ENCODE measurements around the gene AGFG2. TPM values are rescaled to one million over a fixed set of nuclear protein-coding genes. Genes with fewer than 3 reads are reported as not detected.
"Not testable (repeated sequence)": the region's sequence is repeated elsewhere in the genome, so short reads cannot be mapped to it uniquely, and the experiment has no call there.

AGFG2 gene
- total and polyA plus RNA-seq, 2 donors: 9.9 to 36.6 TPM

DNA sequence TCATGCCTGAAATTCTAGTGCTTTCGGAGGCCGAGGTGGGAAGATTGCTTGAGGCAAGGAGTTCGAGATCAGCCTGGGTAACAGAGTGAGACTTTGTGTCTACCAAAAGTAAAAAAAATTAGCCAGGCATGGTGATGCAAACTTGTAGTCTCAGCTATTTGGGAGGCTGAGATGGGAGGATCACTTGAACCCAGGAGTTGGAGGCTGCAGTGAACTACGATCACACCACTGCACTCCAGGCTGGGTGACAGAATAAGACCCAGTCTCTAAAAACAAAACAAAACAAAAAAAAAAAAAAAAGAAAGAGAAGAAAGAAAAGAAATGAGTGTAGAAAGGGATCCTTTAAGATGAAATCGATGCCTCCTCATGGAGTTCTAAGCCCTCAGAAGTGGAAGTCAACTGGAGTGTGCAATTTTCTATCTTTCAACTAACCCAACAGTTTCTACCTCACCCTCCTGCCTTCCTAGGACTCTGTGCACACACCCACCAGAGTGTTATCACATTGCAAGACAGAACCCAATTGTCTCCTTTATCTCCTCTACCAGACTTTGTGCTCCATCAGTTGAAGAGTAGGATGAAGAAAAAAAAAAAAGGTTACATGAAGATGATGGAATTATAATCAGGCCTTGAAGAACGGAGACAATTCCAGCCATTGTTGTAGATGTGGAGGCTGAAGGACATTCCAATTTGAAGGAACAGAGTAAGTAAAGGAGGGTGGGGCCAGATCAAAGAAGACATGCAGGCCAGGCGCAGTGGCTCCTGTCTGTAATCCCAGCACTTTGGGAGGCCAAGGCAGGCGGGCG, 28.4 kb upstream of the AGFG2 start:
- 89% methylated on average over 9 of the region's 9 CpGs for WGBS
- H3K27ac ChIP-seq (ENCODE audit: low read depth): no peak overlapping the region
- H3K4me1 ChIP-seq (ENCODE audit: insufficient read depth): no peaks in the 10 kb centered on the region
- DNase-seq (ENCODE audit: extremely low spot score): no peak
- H3K36me3 ChIP-seq (ENCODE audit: insufficient read depth): no peaks in the 10 kb centered on the region
- no peak overlapping the region for H3K4me3 ChIP-seq (ENCODE audit: low read depth, low read length)

DNA sequence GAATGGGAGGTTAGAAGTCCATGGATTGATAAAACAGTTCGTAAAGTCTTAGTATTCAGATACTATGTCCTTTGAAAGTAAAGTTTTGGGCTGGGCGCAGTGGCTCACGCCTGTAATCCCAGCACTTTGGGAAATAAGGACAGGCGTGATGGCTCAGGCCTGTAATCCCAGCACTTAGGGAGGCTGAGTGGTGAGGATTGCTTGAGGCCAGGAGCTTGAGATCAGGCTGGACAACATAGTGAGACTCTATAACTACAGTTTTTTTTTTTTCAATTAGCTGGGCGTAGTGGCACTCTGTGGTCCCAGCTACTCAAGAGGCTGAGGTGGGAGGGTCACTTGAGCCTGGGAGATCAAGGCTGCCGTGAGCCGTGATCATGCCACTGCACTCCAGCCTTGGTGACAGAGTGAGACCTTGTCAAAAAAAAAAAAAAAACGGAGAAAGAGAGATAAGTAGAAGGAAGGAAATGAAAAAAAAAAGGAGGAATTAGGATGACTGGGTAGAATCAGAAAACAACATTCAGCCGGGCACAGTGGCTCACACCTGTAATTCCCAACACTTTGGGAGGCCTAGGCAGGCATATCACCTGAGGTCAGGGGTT, 25.7 kb upstream of the AGFG2 start:
- DNase-seq (ENCODE audit: extremely low spot score): no peak
- Histone ChIP-seq H3K36me3 (ENCODE audit: insufficient read depth) (no peaks in the 10 kb centered on the region), H3K4me3 (ENCODE audit: low read depth, low read length) (no peak overlapping the region), H3K27ac (ENCODE audit: low read depth) (no peak overlapping the region), H3K4me1 (ENCODE audit: insufficient read depth) (no peaks in the 10 kb centered on the region)
- 87% methylated on average over 9 of the region's 9 CpGs for WGBS

DNA sequence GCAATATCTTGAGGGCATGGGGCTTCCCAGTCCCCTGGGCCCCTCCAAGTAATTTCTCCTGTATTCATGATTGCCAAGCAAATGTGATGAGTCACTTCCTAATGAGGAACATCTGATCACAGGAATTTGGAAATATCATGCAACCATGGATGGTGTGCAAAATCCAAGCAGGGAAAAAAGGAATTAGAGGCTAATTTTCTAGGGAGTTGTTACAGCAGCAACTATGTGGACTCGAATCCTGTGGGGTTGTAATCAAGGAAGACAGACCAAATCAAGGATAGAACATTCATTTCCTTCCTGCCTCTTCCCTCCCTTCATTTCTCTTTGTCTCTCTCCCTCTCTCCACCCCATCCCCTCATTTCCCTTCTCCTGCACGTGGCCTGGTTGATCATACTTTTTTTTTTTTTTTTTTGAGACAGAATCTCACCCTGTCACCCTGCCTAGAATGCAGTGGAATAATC, 23.9 kb upstream of the AGFG2 start:
- Histone ChIP-seq H3K36me3 (ENCODE audit: insufficient read depth) (no peaks in the 10 kb centered on the region), H3K4me3 (ENCODE audit: low read depth, low read length) (no peak overlapping the region), H3K4me1 (ENCODE audit: insufficient read depth) (no peaks in the 10 kb centered on the region), H3K27ac (ENCODE audit: low read depth) (no peak overlapping the region)
- WGBS: 26% methylated on average over 2 of the region's 2 CpGs
- DNase-seq (ENCODE audit: extremely low spot score): no peak

DNA sequence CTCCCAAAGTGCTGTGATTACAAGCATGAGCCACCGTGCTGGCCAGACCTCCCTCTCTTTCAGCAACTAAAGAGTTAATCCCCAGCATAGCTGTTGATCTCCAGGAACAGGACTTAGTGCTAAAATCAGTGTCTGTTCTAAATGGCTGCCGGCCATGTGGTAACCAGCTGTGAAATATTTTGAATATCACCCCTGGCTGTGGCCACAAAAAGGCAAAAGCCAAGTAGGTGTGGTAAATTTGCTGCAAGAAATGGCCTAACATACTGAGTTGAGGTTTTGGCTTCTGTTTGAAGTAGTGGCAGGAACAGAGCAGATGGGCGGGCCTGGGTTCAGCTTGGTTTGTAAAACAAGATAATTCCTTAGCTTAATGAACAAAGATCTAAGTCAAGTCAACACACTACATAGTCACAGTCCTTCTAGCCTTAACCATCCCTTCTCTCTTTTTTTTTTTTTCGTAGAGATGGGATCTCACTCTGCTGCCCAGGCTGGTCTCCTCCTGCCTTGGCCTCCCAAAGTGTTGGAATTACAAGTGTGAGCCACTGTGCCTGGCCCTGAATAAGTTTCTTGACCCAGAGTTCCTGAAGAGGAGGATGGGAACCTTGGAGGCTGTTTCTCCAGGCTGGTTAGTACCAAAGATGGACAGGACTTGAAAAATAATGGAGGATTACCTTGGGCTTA, 22.7 kb upstream of the AGFG2 start:
- no peaks in the 10 kb centered on the region for H3K36me3 ChIP-seq (ENCODE audit: insufficient read depth)
- no peaks in the 10 kb centered on the region for H3K4me1 ChIP-seq (ENCODE audit: insufficient read depth)
- no peak for DNase-seq (ENCODE audit: extremely low spot score)
- WGBS: 40% methylated on average over 4 of the region's 4 CpGs
- H3K27ac ChIP-seq (ENCODE audit: low read depth): no peak overlapping the region
- no peak overlapping the region for H3K4me3 ChIP-seq (ENCODE audit: low read depth, low read length)

DNA sequence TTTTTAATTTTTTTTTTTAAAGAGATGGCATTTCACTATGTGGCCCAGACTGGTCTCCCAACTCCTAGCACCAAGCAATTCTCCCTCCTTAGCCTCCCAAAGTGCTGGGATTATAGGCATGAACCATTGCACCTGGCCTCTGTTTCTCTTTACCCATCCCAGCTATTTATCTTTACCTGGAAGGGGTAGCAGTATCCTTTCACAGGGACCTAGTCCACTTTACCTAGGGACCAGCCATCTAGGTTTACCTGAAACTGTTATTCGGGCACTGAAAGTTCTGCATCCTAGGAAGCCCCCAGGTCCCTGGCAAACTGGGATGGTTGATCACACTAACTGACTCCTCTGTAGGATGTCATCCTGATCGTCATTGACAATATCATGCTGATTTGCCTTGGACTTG, 21.7 kb upstream of the AGFG2 start:
- DNase-seq (ENCODE audit: extremely low spot score): no peak
- WGBS: 76% methylated on average over 2 of the region's 2 CpGs
- Histone ChIP-seq H3K4me1 (ENCODE audit: insufficient read depth) (no peaks in the 10 kb centered on the region), H3K36me3 (ENCODE audit: insufficient read depth) (no peaks in the 10 kb centered on the region), H3K4me3 (ENCODE audit: low read depth, low read length) (no peak overlapping the region), H3K27ac (ENCODE audit: low read depth) (no peak overlapping the region)

DNA sequence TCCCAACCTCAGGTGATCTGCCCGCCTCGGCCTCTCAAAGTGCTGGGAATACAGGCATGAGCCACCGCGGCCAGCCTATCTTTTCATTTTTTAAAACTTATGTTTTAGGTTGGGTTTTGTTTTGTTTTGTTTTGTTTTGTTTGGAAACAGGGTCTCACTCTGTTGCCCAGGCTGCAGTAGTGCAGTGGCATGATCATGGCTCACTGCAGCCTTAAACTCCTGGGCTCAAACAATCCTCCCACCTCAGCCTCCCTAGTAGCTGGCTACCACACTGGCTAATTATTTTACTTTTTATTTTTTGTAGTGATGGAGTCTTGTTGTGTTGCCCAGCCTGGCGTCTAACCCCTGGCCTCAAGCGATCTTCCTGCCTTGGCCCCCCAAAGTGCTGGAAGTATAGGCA, 19.4 kb upstream of the AGFG2 start:
- no peak overlapping the region for H3K4me3 ChIP-seq (ENCODE audit: low read depth, low read length)
- no peaks in the 10 kb centered on the region for H3K4me1 ChIP-seq (ENCODE audit: insufficient read depth)
- H3K27ac ChIP-seq (ENCODE audit: low read depth): no peak overlapping the region
- DNase-seq (ENCODE audit: extremely low spot score): no peak
- no peaks in the 10 kb centered on the region for H3K36me3 ChIP-seq (ENCODE audit: insufficient read depth)
- WGBS: 87% methylated on average over 6 of the region's 6 CpGs

DNA sequence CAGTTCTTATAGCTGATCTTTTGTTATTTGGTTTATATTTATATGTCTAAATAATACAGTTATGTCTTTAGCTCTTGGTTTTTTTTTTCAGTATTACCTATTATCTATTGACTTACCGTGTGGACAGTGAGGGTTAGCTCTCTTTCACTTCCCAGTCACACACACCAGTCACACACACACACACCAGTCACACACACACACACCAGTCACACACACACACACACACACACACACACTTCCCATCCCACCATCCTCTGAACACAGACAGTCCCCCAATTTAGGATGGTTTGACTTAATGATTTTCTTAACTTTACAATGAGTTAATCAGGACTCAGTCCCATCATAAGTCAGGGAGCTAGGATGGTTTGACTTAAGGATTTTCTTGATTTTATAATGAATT, 18.9 kb upstream of the AGFG2 start:
- H3K4me1 ChIP-seq (ENCODE audit: insufficient read depth): no peaks in the 10 kb centered on the region
- no peaks in the 10 kb centered on the region for H3K36me3 ChIP-seq (ENCODE audit: insufficient read depth)
- DNase-seq (ENCODE audit: extremely low spot score): no peak
- H3K27ac ChIP-seq (ENCODE audit: low read depth): no peak overlapping the region
- WGBS: 19% methylated on average over 1 of the region's 1 CpG
- no peak overlapping the region for H3K4me3 ChIP-seq (ENCODE audit: low read depth, low read length)

DNA sequence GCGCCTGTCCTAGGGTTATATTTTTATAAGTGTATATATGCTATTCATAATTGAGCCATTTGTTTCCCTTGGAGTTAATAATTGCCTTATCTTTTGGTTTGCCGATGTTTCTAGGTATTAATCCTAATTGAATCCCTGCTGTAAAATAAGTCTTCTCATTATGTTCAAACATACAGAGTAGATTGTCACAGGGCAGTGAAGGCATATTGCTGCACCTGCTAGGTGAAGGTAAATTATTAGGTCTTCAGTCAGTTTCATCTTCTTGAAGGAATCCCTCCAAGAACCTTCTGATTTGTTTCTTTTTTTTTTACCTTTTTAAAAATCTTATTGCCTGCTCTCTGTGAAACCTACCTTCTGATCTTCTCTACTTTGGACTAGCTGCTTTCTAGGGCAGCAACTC, 17.9 kb upstream of the AGFG2 start:
- no peak overlapping the region for H3K4me3 ChIP-seq (ENCODE audit: low read depth, low read length)
- 90% methylated on average over 2 of the region's 2 CpGs for WGBS
- no peaks in the 10 kb centered on the region for H3K4me1 ChIP-seq (ENCODE audit: insufficient read depth)

DNA sequence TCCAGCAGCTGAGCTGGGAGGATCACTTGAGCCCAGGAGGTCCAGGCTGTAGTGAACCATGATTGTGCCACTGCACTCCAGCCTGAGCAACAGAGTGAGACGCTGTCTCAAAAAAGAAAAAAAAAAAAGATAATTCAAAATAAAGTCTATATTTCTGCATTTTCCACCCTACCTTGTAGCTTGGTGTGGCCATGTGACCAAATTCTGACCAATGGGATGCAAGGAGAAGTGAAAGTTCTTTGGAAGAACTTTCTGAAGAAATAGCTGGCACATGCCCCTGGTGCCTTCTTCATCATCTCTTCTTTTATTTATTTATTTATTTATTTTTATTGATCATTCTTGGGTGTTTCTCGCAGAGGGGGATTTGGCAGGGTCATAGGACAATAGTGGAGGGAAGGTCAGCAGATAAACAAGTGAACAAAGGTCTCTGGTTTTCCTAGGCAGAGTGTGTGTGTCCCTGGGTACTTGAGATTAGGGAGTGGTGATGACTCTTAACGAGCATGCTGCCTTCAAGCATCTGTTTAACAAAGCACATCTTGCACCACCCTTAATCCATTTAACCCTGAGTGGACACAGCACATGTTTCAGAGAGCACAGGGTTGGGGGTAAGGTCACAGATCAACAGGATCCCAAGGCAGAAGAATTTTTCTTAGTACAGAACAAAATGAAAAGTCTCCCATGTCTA, 17.0 kb upstream of the AGFG2 start:
- H3K36me3 ChIP-seq (ENCODE audit: insufficient read depth): not testable (repeated sequence)
- WGBS: 76% methylated on average over 2 of the region's 3 CpGs

More for the DNA sequence above, 17.9 kb upstream of the AGFG2 start:
- DNase-seq (ENCODE audit: extremely low spot score): no peak
- Histone ChIP-seq H3K36me3 (ENCODE audit: insufficient read depth) (no peaks in the 10 kb centered on the region), H3K27ac (ENCODE audit: low read depth) (no peak overlapping the region)

DNA sequence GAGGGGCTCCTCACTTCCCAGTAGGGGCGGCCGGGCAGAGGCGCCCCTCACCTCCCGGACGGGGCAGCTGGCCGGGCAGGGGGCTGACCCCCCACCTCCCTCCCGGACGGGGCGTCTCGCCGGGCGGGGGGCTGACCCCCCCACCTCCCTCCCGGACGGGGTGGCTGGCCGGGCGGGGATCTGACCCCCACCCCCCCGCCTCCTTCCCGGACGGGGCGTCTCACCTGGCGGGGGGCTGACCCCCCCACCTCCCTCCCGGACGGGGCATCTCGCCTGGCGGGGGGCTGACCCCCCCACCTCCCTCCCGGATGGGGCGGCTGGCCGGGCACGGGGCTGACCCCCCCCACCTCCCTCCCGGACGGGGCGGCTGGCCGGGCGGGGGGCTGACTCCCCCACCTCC, 15.8 kb upstream of the AGFG2 start:
- not testable (repeated sequence) for DNase-seq (ENCODE audit: extremely low spot score); H3K4me1 ChIP-seq (ENCODE audit: insufficient read depth); H3K4me3 ChIP-seq (ENCODE audit: low read depth, low read length); H3K27ac ChIP-seq (ENCODE audit: low read depth); H3K36me3 ChIP-seq (ENCODE audit: insufficient read depth)
- 92% methylated on average over 33 of the region's 34 CpGs for WGBS

More for the DNA sequence above, 17.0 kb upstream of the AGFG2 start:
- H3K27ac ChIP-seq (ENCODE audit: low read depth); DNase-seq (ENCODE audit: extremely low spot score); H3K4me3 ChIP-seq (ENCODE audit: low read depth, low read length); H3K4me1 ChIP-seq (ENCODE audit: insufficient read depth): not testable (repeated sequence)

DNA sequence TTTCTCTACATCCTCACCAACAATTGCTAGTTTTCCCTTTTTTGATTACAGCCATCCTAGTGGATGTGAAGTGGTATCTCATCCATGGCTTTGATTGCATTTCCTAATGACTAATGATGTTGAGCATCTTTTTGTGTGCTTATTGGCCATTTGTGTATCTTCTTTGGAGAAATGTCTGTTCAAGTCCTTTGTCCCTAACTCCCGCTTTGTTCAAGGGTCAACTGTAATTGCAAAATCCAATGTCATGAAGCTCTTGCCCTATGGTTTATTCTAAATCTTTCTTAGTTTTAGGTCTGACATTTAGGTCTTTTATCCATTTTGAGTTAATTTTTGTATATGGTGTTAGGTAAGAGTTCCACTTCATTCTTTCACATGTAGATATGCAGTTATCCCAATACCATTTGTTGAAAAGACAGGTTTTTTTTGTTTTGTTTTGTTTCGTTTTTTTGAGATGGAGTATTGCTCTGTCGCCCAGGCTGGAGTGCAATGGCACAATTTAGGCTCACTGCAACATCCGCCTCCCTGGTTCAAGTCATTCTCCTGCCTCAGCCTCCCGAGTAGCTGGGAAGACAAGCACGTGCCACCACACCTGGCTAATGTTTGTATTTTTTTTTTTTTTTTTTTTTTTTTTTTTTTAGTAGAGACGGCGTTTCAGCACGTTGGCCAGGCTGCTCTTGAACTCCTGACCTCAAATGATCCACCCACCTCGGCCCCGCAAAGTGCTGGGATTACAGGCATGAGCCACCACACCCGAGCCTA, 10.7 kb upstream of the AGFG2 start:
- WGBS: 76% methylated on average over 12 of the region's 12 CpGs
- DNase-seq (ENCODE audit: extremely low spot score): not testable (repeated sequence)

DNA sequence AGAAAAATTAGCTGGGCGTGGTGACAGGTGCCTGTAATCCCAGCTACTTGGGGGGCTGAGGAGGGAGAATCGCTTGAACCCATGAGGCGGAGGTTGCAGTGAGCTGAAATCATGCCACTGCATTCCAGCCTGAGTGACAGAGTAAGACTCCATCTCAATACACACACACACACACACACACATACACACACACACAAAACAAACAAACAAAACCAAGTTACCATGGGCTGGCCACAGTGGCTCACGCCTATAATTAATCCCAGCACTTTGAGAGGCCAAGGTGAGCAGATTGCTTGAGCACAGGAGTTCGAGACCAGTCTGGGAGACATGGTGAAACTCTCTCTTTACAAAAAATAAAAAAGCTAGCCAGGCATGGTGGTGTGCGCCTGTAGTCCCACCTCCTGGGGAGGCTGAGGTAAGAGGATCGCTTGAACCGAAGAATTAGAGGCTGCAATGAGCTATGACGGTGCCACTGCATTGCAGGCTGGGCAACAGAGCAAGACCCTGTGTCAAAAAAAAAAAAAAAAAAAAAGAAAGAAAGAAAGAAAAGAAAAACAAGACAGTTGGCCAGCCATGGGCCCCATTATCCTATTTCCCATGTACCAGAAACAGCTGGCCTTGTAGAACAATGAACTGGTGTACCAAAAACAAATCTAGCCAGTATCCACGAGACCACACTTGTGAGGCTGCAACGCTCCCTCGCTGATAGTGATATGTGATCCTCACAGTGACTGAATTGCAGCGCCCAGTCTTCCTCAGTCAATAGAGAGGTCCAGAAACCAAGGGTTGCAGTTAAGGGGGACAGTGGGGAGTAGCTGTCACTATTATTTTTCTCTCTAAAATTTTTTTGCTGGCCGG, 6.6 kb upstream of the AGFG2 start:
- no peak for DNase-seq (ENCODE audit: extremely low spot score)
- Histone ChIP-seq H3K4me3 (ENCODE audit: low read depth, low read length) (no peak overlapping the region), H3K4me1 (ENCODE audit: insufficient read depth) (no peaks in the 10 kb centered on the region), H3K36me3 (ENCODE audit: insufficient read depth) (no peaks in the 10 kb centered on the region), H3K27ac (ENCODE audit: low read depth) (no peak overlapping the region)
- whole genome bisulfite sequencing: 89% methylated on average over 14 of the region's 14 CpGs

More for the DNA sequence above, 10.7 kb upstream of the AGFG2 start:
- H3K4me1 ChIP-seq (ENCODE audit: insufficient read depth); H3K36me3 ChIP-seq (ENCODE audit: insufficient read depth); H3K27ac ChIP-seq (ENCODE audit: low read depth); H3K4me3 ChIP-seq (ENCODE audit: low read depth, low read length): not testable (repeated sequence)
